HAP-1 (cell line): Measurements from ENCODE around the gene C2orf42.
A peak's percentile ranks its signal among the peaks of the same experiment; 100 is the strongest.
"Not testable (repeated sequence)": the region's sequence is repeated elsewhere in the genome, so short reads cannot be mapped to it uniquely, and the experiment has no call there.

ENCODE experiments used
- DNase-seq, 2 experiments: peaks; one replicate each; pipeline ENCODE4 v3.0.0-alpha.2; 2016 to 2020; ENCODE audit warnings: low spot score in 2 of 2
- H3K27me3 ChIP-seq: fragments of 250-450 bp; sonication (Bioruptor Pico); 2 replicates; pipeline ENCODE4 v1.5.1; 2020; ENCODE audit warnings: low read depth, mild to moderate bottlenecking, moderate library complexity
- H3K36me3 ChIP-seq: fragments of 250-450 bp; sonication (Bioruptor Pico); replicated peaks from 2 replicates; pipeline ENCODE4 v1.5.1; 2020; ENCODE audit warnings: mild to moderate bottlenecking
- H3K4me1 ChIP-seq: fragments of 250-450 bp; sonication (Bioruptor Pico); 2 replicates; pipeline ENCODE4 v1.5.1; 2020; ENCODE audit warnings: mild to moderate bottlenecking
- H3K4me3 ChIP-seq: fragments of 250-450 bp; sonication (Bioruptor Pico); 2 replicates; pipeline ENCODE4 v1.5.1; 2020; ENCODE audit warnings: mild to moderate bottlenecking, moderate library complexity
- H3K9me3 ChIP-seq: fragments of 250-450 bp; sonication (Bioruptor Pico); 2 replicates; pipeline ENCODE4 v1.5.1; 2020; ENCODE audit warnings: mild to moderate bottlenecking, moderate library complexity
- in situ Hi-C: fragments of 300-500 bp; cut with MboI; formaldehyde crosslinking; loops from 3 replicates; pipeline ENCODE4 v1.14.3; 2020; ENCODE audit warnings: low sequenced_read_pairs, inconsistent platforms, mixed read lengths

C2orf42 gene

GRCh38 chr2:70190418-70191243 lies at the start of gene C2orf42:
TSS of gene C2orf42 (minus strand) at chr2:70191019. CDS start at chr2:70181985, 9,034 bp downstream.
- Histone ChIP-seq H3K4me3 (peak within 1 kb of the TSS; percentile 65), H3K27me3 (no peaks in the 10 kb centered on the region), H3K36me3 (no peaks in the 10 kb centered on the region), H3K4me1 (peaks cover 4% of the 10 kb centered on the region), H3K9me3 (no peaks in the 10 kb centered on the region)
- in situ Hi-C loops: no loop called here
- DNase-seq: peak; percentile 95 to 96

- H3K36me3 ChIP-seq: peaks cover 20% of the 10 kb centered on the region
- H3K4me3 ChIP-seq: no peak overlapping the region
- H3K4me1 ChIP-seq: peaks cover 6% of the 10 kb centered on the region
- in situ Hi-C loops: no loop called here
- H3K27me3 ChIP-seq: no peaks in the 10 kb centered on the region
- no peaks in the 10 kb centered on the region for H3K9me3 ChIP-seq
- DNase-seq: no peak
These were observed 49.8 kb upstream of the C2orf42 start for GRCh38 chr2:70240599-70240998.

GRCh38 chr2:70233926-70234325 lies 43.1 kb upstream of the C2orf42 start:
- H3K36me3 ChIP-seq: peaks cover 53% of the 10 kb centered on the region
- H3K4me1 ChIP-seq: no peaks in the 10 kb centered on the region
- H3K4me3 ChIP-seq: no peak overlapping the region
- H3K27me3 ChIP-seq: no peaks in the 10 kb centered on the region
- DNase-seq: no peak
- in situ Hi-C loops: no loop called here
- no peaks in the 10 kb centered on the region for H3K9me3 ChIP-seq

- in situ Hi-C loops: no loop called here
- peaks cover 87% of the 10 kb centered on the region for H3K36me3 ChIP-seq
- no peaks in the 10 kb centered on the region for H3K4me1 ChIP-seq
- no peak overlapping the region for H3K4me3 ChIP-seq
- H3K9me3 ChIP-seq: no peaks in the 10 kb centered on the region
- DNase-seq: no peak
- H3K27me3 ChIP-seq: no peaks in the 10 kb centered on the region
These were observed 36.0 kb upstream of the C2orf42 start for GRCh38 chr2:70226781-70227180.

GRCh38 chr2:70223305-70223704 lies 32.5 kb upstream of the C2orf42 start:
- H3K36me3 ChIP-seq: peaks cover 86% of the 10 kb centered on the region
- H3K4me1 ChIP-seq, in situ Hi-C loops, H3K27me3 ChIP-seq, H3K4me3 ChIP-seq, DNase-seq, H3K9me3 ChIP-seq: not testable (repeated sequence)

- Histone ChIP-seq H3K9me3 (no peaks in the 10 kb centered on the region), H3K4me3 (no peak overlapping the region), H3K36me3 (peaks cover 59% of the 10 kb centered on the region), H3K4me1 (peaks cover 5% of the 10 kb centered on the region; the same call in 1 of the 2 replicates), H3K27me3 (no peaks in the 10 kb centered on the region)
- DNase-seq: no peak
- in situ Hi-C loops: no loop called here
These were observed 24.2 kb upstream of the C2orf42 start for GRCh38 chr2:70214953-70215549.

- Histone ChIP-seq H3K36me3 (peaks cover 54% of the 10 kb centered on the region), H3K9me3 (no peaks in the 10 kb centered on the region), H3K27me3 (no peaks in the 10 kb centered on the region), H3K4me1 (peaks cover 5% of the 10 kb centered on the region; the same call in 1 of the 2 replicates), H3K4me3 (no peak overlapping the region)
- DNase-seq: no peak
- in situ Hi-C loops: no loop called here
These were observed 23.5 kb upstream of the C2orf42 start for GRCh38 chr2:70214365-70214764.

- H3K36me3 ChIP-seq: peaks cover 41% of the 10 kb centered on the region
- no peak for DNase-seq
- in situ Hi-C loops: no loop called here
- no peaks in the 10 kb centered on the region for H3K4me1 ChIP-seq
- H3K4me3 ChIP-seq: no peak overlapping the region
- no peaks in the 10 kb centered on the region for H3K27me3 ChIP-seq
- H3K9me3 ChIP-seq: no peaks in the 10 kb centered on the region
These were observed 21.6 kb upstream of the C2orf42 start for GRCh38 chr2:70212298-70212932.

- in situ Hi-C loops: no loop called here
- no peaks in the 10 kb centered on the region for H3K27me3 ChIP-seq
- peaks cover 35% of the 10 kb centered on the region for H3K36me3 ChIP-seq
- H3K4me1 ChIP-seq: no peaks in the 10 kb centered on the region
- H3K9me3 ChIP-seq: no peaks in the 10 kb centered on the region
- no peak overlapping the region for H3K4me3 ChIP-seq
- no peak for DNase-seq
These were observed 20.8 kb upstream of the C2orf42 start for GRCh38 chr2:70211595-70211994.

GRCh38 chr2:70204452-70204851 lies 13.6 kb upstream of the C2orf42 start:
- no peaks in the 10 kb centered on the region for H3K4me1 ChIP-seq
- H3K27me3 ChIP-seq: no peaks in the 10 kb centered on the region
- in situ Hi-C loops: no loop called here
- no peak for DNase-seq
- no peak overlapping the region for H3K4me3 ChIP-seq
- no peaks in the 10 kb centered on the region for H3K36me3 ChIP-seq
- no peaks in the 10 kb centered on the region; the same call in 1 of the 2 replicates for H3K9me3 ChIP-seq

GRCh38 chr2:70203086-70203485 lies 12.3 kb upstream of the C2orf42 start:
- H3K9me3 ChIP-seq: no peaks in the 10 kb centered on the region; the same call in 1 of the 2 replicates
- H3K27me3 ChIP-seq: no peaks in the 10 kb centered on the region
- no peaks in the 10 kb centered on the region for H3K36me3 ChIP-seq
- in situ Hi-C loops: no loop called here
- DNase-seq: no peak
- no peaks in the 10 kb centered on the region for H3K4me1 ChIP-seq
- no peak overlapping the region for H3K4me3 ChIP-seq

- no peak for DNase-seq
These were observed 11.5 kb upstream of the C2orf42 start for GRCh38 chr2:70202236-70202806.

GRCh38 chr2:70201831-70202230 lies 11.0 kb upstream of the C2orf42 start:
- H3K27me3 ChIP-seq: no peaks in the 10 kb centered on the region
- H3K4me1 ChIP-seq: no peaks in the 10 kb centered on the region
- no peak overlapping the region for H3K4me3 ChIP-seq
- H3K9me3 ChIP-seq: no peaks in the 10 kb centered on the region; the same call in 1 of the 2 replicates
- DNase-seq: no peak
- H3K36me3 ChIP-seq: no peaks in the 10 kb centered on the region
- in situ Hi-C loops: no loop called here

More at GRCh38 chr2:70202236-70202806, 11.5 kb upstream of the C2orf42 start:
- Histone ChIP-seq H3K4me3 (no peak overlapping the region), H3K4me1 (no peaks in the 10 kb centered on the region), H3K9me3 (no peaks in the 10 kb centered on the region; the same call in 1 of the 2 replicates), H3K27me3 (no peaks in the 10 kb centered on the region), H3K36me3 (no peaks in the 10 kb centered on the region)
- in situ Hi-C loops: no loop called here
